OCI-LY1 (cell line): ENCODE measurements around the gene STKLD1.

ENCODE experiments used
- EZH2 ChIP-seq: fragments of 200-600 bp; sonication (generic), shearing (Covaris generic); IDR thresholded peaks from 2 replicates; pipeline ENCODE4 v1.8.0; 2017; ENCODE audit warnings: borderline replicate concordance, mixed run types, mild to moderate bottlenecking, antibody characterized with exemption, low read length, moderate library complexity, mixed read lengths
- TF ChIP-seq, protein P1 (sequence below): fragments of 200-600 bp; sonication (generic), shearing (Covaris generic); IDR thresholded peaks from 2 replicates; pipeline ENCODE4 v1.5.1; 2017; ENCODE audit warnings: mild to moderate bottlenecking, antibody characterized with exemption, low read length, moderate library complexity, mixed read lengths

DNA sequence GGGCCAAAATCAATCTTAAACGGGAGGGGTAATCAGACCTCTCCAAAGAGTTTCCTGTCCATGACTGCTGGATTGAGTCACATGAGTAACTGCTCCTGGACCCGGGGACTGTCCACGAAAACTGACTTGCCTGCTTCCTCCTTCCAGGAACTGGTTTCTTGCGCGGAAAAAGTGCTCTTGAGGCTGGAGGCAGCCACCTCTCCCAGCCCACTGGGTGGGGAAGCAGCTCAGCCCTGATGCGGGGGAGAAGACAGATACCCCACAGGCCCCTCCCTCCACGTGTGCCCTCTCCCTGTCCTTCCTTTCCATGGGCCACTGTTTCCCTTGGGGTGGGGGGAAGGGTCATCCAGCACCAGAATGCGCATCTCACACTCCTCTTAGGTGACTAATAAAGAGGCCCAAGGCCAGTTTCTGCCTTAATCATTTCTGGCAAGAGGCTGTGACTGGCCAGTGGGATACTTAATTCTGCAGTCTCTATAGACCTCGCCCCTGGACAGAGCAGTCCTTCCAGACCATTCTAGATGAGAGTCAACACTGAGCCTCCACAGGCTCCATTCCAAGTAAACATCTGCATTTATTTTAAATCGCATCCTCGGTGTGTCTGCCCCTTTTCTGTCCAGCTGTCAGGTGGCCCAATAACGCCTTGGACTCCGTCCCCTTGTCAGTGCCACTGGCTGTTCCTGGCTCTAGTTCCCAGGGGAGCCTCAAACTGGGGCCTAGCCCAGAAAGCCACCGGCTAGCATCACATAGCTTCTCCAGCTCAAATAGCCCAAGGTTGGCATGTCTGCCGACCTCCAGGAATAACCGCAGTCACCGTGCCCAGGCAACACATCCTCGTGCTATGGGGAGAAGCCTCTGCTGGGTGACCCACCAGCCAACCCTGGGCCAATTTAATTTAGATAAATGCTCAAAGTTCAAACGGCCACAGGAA, 29.6 kb downstream of the STKLD1 start:
- TF ChIP-seq EZH2: no peak
- TF ChIP-seq, protein P1, sequence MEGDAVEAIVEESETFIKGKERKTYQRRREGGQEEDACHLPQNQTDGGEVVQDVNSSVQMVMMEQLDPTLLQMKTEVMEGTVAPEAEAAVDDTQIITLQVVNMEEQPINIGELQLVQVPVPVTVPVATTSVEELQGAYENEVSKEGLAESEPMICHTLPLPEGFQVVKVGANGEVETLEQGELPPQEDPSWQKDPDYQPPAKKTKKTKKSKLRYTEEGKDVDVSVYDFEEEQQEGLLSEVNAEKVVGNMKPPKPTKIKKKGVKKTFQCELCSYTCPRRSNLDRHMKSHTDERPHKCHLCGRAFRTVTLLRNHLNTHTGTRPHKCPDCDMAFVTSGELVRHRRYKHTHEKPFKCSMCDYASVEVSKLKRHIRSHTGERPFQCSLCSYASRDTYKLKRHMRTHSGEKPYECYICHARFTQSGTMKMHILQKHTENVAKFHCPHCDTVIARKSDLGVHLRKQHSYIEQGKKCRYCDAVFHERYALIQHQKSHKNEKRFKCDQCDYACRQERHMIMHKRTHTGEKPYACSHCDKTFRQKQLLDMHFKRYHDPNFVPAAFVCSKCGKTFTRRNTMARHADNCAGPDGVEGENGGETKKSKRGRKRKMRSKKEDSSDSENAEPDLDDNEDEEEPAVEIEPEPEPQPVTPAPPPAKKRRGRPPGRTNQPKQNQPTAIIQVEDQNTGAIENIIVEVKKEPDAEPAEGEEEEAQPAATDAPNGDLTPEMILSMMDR: no peak
